Measurements from ENCODE around the gene TAX1BP1. TPM values are rescaled to one million over a fixed set of nuclear protein-coding genes. Genes with fewer than 3 reads are reported as not detected.

TAX1BP1 gene
- polyA plus RNA-seq, 2 donors = 86.8 to 113 TPM

- 91 to 95% methylated on average over 5 of the region's 5 CpGs for WGBS, 2 donors
- Histone ChIP-seq H3K4me3 (ENCODE audit: low read depth in 1 of 2, low read length in 2 of 2) (no peak overlapping the region), H3K27me3 (ENCODE audit: control insufficient read depth in 1 of 2, insufficient read depth in 2 of 2, low read length in 2 of 2) (no peaks in the 10 kb centered on the region), H3K4me1 (ENCODE audit: control insufficient read depth in 2 of 2, insufficient read depth in 2 of 2, low read length in 1 of 2) (no peaks in the 10 kb centered on the region), H3K36me3 (ENCODE audit: control insufficient read depth in 2 of 2, insufficient read depth in 2 of 2, low read length in 1 of 2) (no peaks in the 10 kb centered on the region), H3K9me3 (ENCODE audit: control insufficient read depth in 2 of 2, insufficient read depth in 1 of 2, low read depth in 1 of 2, low read length in 1 of 2) (no peaks in the 10 kb centered on the region), H3K27ac (ENCODE audit: low read depth in 2 of 2, low read length in 1 of 2) (no peak overlapping the region)
Observed at GRCh38 chr7:27826357-27826756, 86.4 kb downstream of the TAX1BP1 start.

GRCh38 chr7:27834179-27834921 is 94.4 kb downstream of the TAX1BP1 start:
- whole genome bisulfite sequencing, 2 donors = 85% methylated on average over 7 of the region's 7 CpGs
- Histone ChIP-seq H3K4me3 (ENCODE audit: low read depth in 1 of 2, low read length in 2 of 2) (no peak overlapping the region), H3K36me3 (ENCODE audit: control insufficient read depth in 2 of 2, insufficient read depth in 2 of 2, low read length in 1 of 2) (peaks cover 0 to 6% of the 10 kb centered on the region in 2 donors), H3K9me3 (ENCODE audit: control insufficient read depth in 2 of 2, insufficient read depth in 1 of 2, low read depth in 1 of 2, low read length in 1 of 2) (no peaks in the 10 kb centered on the region), H3K27ac (ENCODE audit: low read depth in 2 of 2, low read length in 1 of 2) (no peak overlapping the region), H3K27me3 (ENCODE audit: control insufficient read depth in 1 of 2, insufficient read depth in 2 of 2, low read length in 2 of 2) (no peaks in the 10 kb centered on the region), H3K4me1 (ENCODE audit: control insufficient read depth in 2 of 2, insufficient read depth in 2 of 2, low read length in 1 of 2) (peaks cover 0 to 3% of the 10 kb centered on the region in 2 donors)

GRCh38 chr7:27835376-27835775 is 95.4 kb downstream of the TAX1BP1 start:
- Histone ChIP-seq H3K4me3 (ENCODE audit: low read depth in 1 of 2, low read length in 2 of 2) (no peak overlapping the region), H3K36me3 (ENCODE audit: control insufficient read depth in 2 of 2, insufficient read depth in 2 of 2, low read length in 1 of 2) (peaks cover 0 to 6% of the 10 kb centered on the region in 2 donors), H3K9me3 (ENCODE audit: control insufficient read depth in 2 of 2, insufficient read depth in 1 of 2, low read depth in 1 of 2, low read length in 1 of 2) (no peaks in the 10 kb centered on the region), H3K27me3 (ENCODE audit: control insufficient read depth in 1 of 2, insufficient read depth in 2 of 2, low read length in 2 of 2) (no peaks in the 10 kb centered on the region), H3K27ac (ENCODE audit: low read depth in 2 of 2, low read length in 1 of 2) (no peak overlapping the region), H3K4me1 (ENCODE audit: control insufficient read depth in 2 of 2, insufficient read depth in 2 of 2, low read length in 1 of 2) (peaks cover 0 to 3% of the 10 kb centered on the region in 2 donors)
- 81 to 87% methylated on average over 7 of the region's 7 CpGs for WGBS, 2 donors

GRCh38 chr7:27836536-27836935 is 96.6 kb downstream of the TAX1BP1 start:
- WGBS, 2 donors = 94 to 97% methylated on average over 2 of the region's 2 CpGs
- H3K27ac ChIP-seq (ENCODE audit: low read depth in 2 of 2, low read length in 1 of 2) = no peak overlapping the region
- H3K36me3 ChIP-seq (ENCODE audit: control insufficient read depth in 2 of 2, insufficient read depth in 2 of 2, low read length in 1 of 2) = peaks cover 0 to 6% of the 10 kb centered on the region in 2 donors

GRCh38 chr7:27839099-27839498 is 99.1 kb downstream of the TAX1BP1 start:
- Histone ChIP-seq H3K9me3 (ENCODE audit: control insufficient read depth in 2 of 2, insufficient read depth in 1 of 2, low read depth in 1 of 2, low read length in 1 of 2) (no peaks in the 10 kb centered on the region), H3K36me3 (ENCODE audit: control insufficient read depth in 2 of 2, insufficient read depth in 2 of 2, low read length in 1 of 2) (peaks cover 0 to 3% of the 10 kb centered on the region in 2 donors), H3K4me1 (ENCODE audit: control insufficient read depth in 2 of 2, insufficient read depth in 2 of 2, low read length in 1 of 2) (peaks cover 0 to 3% of the 10 kb centered on the region in 2 donors), H3K4me3 (ENCODE audit: low read depth in 1 of 2, low read length in 2 of 2) (no peak overlapping the region), H3K27ac (ENCODE audit: low read depth in 2 of 2, low read length in 1 of 2) (no peak overlapping the region), H3K27me3 (ENCODE audit: control insufficient read depth in 1 of 2, insufficient read depth in 2 of 2, low read length in 2 of 2) (no peaks in the 10 kb centered on the region)
- 92 to 96% methylated on average over 10 of the region's 10 CpGs for WGBS, 2 donors

More at GRCh38 chr7:27836536-27836935, 96.6 kb downstream of the TAX1BP1 start:
- Histone ChIP-seq H3K4me3 (ENCODE audit: low read depth in 1 of 2, low read length in 2 of 2) (no peak overlapping the region), H3K9me3 (ENCODE audit: control insufficient read depth in 2 of 2, insufficient read depth in 1 of 2, low read depth in 1 of 2, low read length in 1 of 2) (no peaks in the 10 kb centered on the region), H3K27me3 (ENCODE audit: control insufficient read depth in 1 of 2, insufficient read depth in 2 of 2, low read length in 2 of 2) (no peaks in the 10 kb centered on the region), H3K4me1 (ENCODE audit: control insufficient read depth in 2 of 2, insufficient read depth in 2 of 2, low read length in 1 of 2) (peaks cover 0 to 3% of the 10 kb centered on the region in 2 donors)

GRCh38 chr7:27840313-27840712 is 100.4 kb downstream of the TAX1BP1 start:
- no peaks in the 10 kb centered on the region for H3K27me3 ChIP-seq (ENCODE audit: control insufficient read depth in 1 of 2, insufficient read depth in 2 of 2, low read length in 2 of 2)
- no peak overlapping the region for H3K4me3 ChIP-seq (ENCODE audit: low read depth in 1 of 2, low read length in 2 of 2)
- peaks cover 0 to 3% of the 10 kb centered on the region in 2 donors for H3K36me3 ChIP-seq (ENCODE audit: control insufficient read depth in 2 of 2, insufficient read depth in 2 of 2, low read length in 1 of 2)
- WGBS, 2 donors = 77 to 82% methylated on average over 8 of the region's 8 CpGs
- no peak overlapping the region for H3K27ac ChIP-seq (ENCODE audit: low read depth in 2 of 2, low read length in 1 of 2)
- no peaks in the 10 kb centered on the region for H3K9me3 ChIP-seq (ENCODE audit: control insufficient read depth in 2 of 2, insufficient read depth in 1 of 2, low read depth in 1 of 2, low read length in 1 of 2)
- H3K4me1 ChIP-seq (ENCODE audit: control insufficient read depth in 2 of 2, insufficient read depth in 2 of 2, low read length in 1 of 2) = peaks cover 0 to 3% of the 10 kb centered on the region in 2 donors

- Histone ChIP-seq H3K4me3 (ENCODE audit: low read depth in 1 of 2, low read length in 2 of 2) (no peak overlapping the region), H3K36me3 (ENCODE audit: control insufficient read depth in 2 of 2, insufficient read depth in 2 of 2, low read length in 1 of 2) (peaks cover 0 to 3% of the 10 kb centered on the region in 2 donors), H3K27ac (ENCODE audit: low read depth in 2 of 2, low read length in 1 of 2) (no peak overlapping the region), H3K9me3 (ENCODE audit: control insufficient read depth in 2 of 2, insufficient read depth in 1 of 2, low read depth in 1 of 2, low read length in 1 of 2) (no peaks in the 10 kb centered on the region), H3K27me3 (ENCODE audit: control insufficient read depth in 1 of 2, insufficient read depth in 2 of 2, low read length in 2 of 2) (no peaks in the 10 kb centered on the region), H3K4me1 (ENCODE audit: control insufficient read depth in 2 of 2, insufficient read depth in 2 of 2, low read length in 1 of 2) (peaks cover 0 to 3% of the 10 kb centered on the region in 2 donors)
- WGBS, 2 donors = 93 to 95% methylated on average over 18 of the region's 18 CpGs
Observed at GRCh38 chr7:27840760-27841364, 100.9 kb downstream of the TAX1BP1 start.

- Histone ChIP-seq H3K36me3 (ENCODE audit: control insufficient read depth in 2 of 2, insufficient read depth in 2 of 2, low read length in 1 of 2) (peaks cover 0 to 3% of the 10 kb centered on the region in 2 donors), H3K4me1 (ENCODE audit: control insufficient read depth in 2 of 2, insufficient read depth in 2 of 2, low read length in 1 of 2) (peaks cover 0 to 3% of the 10 kb centered on the region in 2 donors), H3K9me3 (ENCODE audit: control insufficient read depth in 2 of 2, insufficient read depth in 1 of 2, low read depth in 1 of 2, low read length in 1 of 2) (no peaks in the 10 kb centered on the region), H3K27me3 (ENCODE audit: control insufficient read depth in 1 of 2, insufficient read depth in 2 of 2, low read length in 2 of 2) (no peaks in the 10 kb centered on the region), H3K4me3 (ENCODE audit: low read depth in 1 of 2, low read length in 2 of 2) (no peak overlapping the region), H3K27ac (ENCODE audit: low read depth in 2 of 2, low read length in 1 of 2) (no peak overlapping the region)
- WGBS, 2 donors = 63 to 75% methylated on average over 14 of the region's 14 CpGs
Observed at GRCh38 chr7:27842094-27842692, 102.2 kb downstream of the TAX1BP1 start.

- peaks cover 0 to 3% of the 10 kb centered on the region in 2 donors for H3K36me3 ChIP-seq (ENCODE audit: control insufficient read depth in 2 of 2, insufficient read depth in 2 of 2, low read length in 1 of 2)
- WGBS, 2 donors = 56 to 71% methylated on average over 9 of the region's 9 CpGs
- H3K27me3 ChIP-seq (ENCODE audit: control insufficient read depth in 1 of 2, insufficient read depth in 2 of 2, low read length in 2 of 2) = no peaks in the 10 kb centered on the region
- H3K27ac ChIP-seq (ENCODE audit: low read depth in 2 of 2, low read length in 1 of 2) = no peak overlapping the region
- H3K4me1 ChIP-seq (ENCODE audit: control insufficient read depth in 2 of 2, insufficient read depth in 2 of 2, low read length in 1 of 2) = peaks cover 0 to 3% of the 10 kb centered on the region in 2 donors
- no peak overlapping the region for H3K4me3 ChIP-seq (ENCODE audit: low read depth in 1 of 2, low read length in 2 of 2)
- H3K9me3 ChIP-seq (ENCODE audit: control insufficient read depth in 2 of 2, insufficient read depth in 1 of 2, low read depth in 1 of 2, low read length in 1 of 2) = no peaks in the 10 kb centered on the region
Observed at GRCh38 chr7:27842851-27843250, 102.9 kb downstream of the TAX1BP1 start.
